Cardiac muscle cell (in vitro differentiated cells and primary cell): ENCODE measurements around the gene TGM6. TPM values are rescaled to one million over a fixed set of nuclear protein-coding genes. Genes with fewer than 3 reads are reported as not detected.

Experiments used
- DNase-seq, 2 donors: peaks; one replicate each; pipeline versions ENCODE4 v3.0.0 to v3.0.0-alpha.2; 2010 to 2017; ENCODE audit warnings: low read depth in 1 of 2, low spot score in 1 of 2
- H3K27ac ChIP-seq: fragments of 200-600 bp; sonication (generic); 2 replicates; pipeline ENCODE4 v1.5.1; 2016
- H3K27me3 ChIP-seq: fragments of 200-600 bp; sonication (generic); 2 replicates; pipeline ENCODE4 v1.6.0; 2016; ENCODE audit warnings: control low read depth
- H3K36me3 ChIP-seq: fragments of 200-600 bp; sonication (generic); 2 replicates; pipeline ENCODE4 v1.5.1; 2016; ENCODE audit warnings: control low read depth
- H3K4me1 ChIP-seq: fragments of 200-600 bp; sonication (generic); 2 replicates; pipeline ENCODE4 v1.8.1; 2017; ENCODE audit warnings: low read depth, mild to moderate bottlenecking, mixed run types
- H3K4me3 ChIP-seq: fragments of 200-600 bp; sonication (generic); 2 replicates; pipeline ENCODE4 v1.5.1; 2016; ENCODE audit warnings: mild to moderate bottlenecking
- H3K9me3 ChIP-seq: fragments of 200-600 bp; sonication (generic); 2 replicates; pipeline ENCODE4 v1.5.1; 2017; ENCODE audit warnings: low read depth, mild to moderate bottlenecking, control low read depth
- polyA plus RNA-seq: library from polyadenylated mRNA; unstranded; fragments of >200 nt; fragmentation: Nextera tagmentation; extraction: Ambion mirVana; gene quantifications from 2 replicates; pipeline ENCODE4 v1.2.1, GENCODE V29; 2016
- total RNA-seq: library from RNA; depleted of rRNA; stranded (reverse); fragments of >200 nt; gene quantifications from 2 replicates; pipeline ENCODE4 v1.2.3, GENCODE V29; 2016
- TF ChIP-seq, protein P1 (sequence below): IDR thresholded peaks from 2 replicates; pipeline ENCODE4 v1.5.1; 2012; ENCODE audit warnings: low read depth, mild to moderate bottlenecking, low read length

TGM6 gene
- total and polyA plus RNA-seq, 2 experiments from 2014 or later = not detected

- DNase-seq = no peak
- TF ChIP-seq, protein P1, sequence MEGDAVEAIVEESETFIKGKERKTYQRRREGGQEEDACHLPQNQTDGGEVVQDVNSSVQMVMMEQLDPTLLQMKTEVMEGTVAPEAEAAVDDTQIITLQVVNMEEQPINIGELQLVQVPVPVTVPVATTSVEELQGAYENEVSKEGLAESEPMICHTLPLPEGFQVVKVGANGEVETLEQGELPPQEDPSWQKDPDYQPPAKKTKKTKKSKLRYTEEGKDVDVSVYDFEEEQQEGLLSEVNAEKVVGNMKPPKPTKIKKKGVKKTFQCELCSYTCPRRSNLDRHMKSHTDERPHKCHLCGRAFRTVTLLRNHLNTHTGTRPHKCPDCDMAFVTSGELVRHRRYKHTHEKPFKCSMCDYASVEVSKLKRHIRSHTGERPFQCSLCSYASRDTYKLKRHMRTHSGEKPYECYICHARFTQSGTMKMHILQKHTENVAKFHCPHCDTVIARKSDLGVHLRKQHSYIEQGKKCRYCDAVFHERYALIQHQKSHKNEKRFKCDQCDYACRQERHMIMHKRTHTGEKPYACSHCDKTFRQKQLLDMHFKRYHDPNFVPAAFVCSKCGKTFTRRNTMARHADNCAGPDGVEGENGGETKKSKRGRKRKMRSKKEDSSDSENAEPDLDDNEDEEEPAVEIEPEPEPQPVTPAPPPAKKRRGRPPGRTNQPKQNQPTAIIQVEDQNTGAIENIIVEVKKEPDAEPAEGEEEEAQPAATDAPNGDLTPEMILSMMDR = no peak
- no peaks in the 10 kb centered on the region for H3K27me3 ChIP-seq
Observed at GRCh38 chr20:2363187-2363586, 17.5 kb upstream of the TGM6 start.

DNA sequence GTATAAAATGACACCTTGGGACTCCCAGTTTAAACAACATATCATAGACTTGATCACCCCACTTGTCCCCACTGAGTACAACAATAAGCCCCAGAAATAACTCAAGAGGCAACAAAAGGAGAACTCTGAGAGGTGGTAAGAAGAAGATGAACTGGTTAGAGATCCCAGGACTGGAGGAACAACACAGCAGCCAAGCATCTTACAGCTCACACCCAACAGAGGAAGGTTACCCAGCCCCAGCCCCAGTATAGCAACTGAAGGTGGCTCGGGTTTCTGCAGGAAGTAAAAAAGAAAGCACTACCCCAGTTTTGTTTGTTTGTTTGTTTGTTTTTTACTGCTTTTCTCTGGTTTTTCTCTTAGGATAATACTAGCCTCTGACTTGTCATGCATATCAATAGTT, 17.1 kb upstream of the TGM6 start:
- H3K27me3 ChIP-seq = no peaks in the 10 kb centered on the region
- no peak for DNase-seq
- H3K27ac ChIP-seq = no peak overlapping the region
- TF ChIP-seq, protein P1 = no peak
- H3K9me3 ChIP-seq = no peaks in the 10 kb centered on the region
- no peaks in the 10 kb centered on the region for H3K4me1 ChIP-seq
- H3K4me3 ChIP-seq = no peak overlapping the region
- H3K36me3 ChIP-seq = no peaks in the 10 kb centered on the region

More at GRCh38 chr20:2363187-2363586, 17.5 kb upstream of the TGM6 start:
- Histone ChIP-seq H3K36me3 (no peaks in the 10 kb centered on the region), H3K4me3 (no peak overlapping the region), H3K4me1 (no peaks in the 10 kb centered on the region), H3K27ac (no peak overlapping the region), H3K9me3 (no peaks in the 10 kb centered on the region)

- H3K9me3 ChIP-seq = no peaks in the 10 kb centered on the region
- TF ChIP-seq, protein P1 = no peak
- H3K36me3 ChIP-seq = no peaks in the 10 kb centered on the region
- no peak overlapping the region for H3K4me3 ChIP-seq
- no peak overlapping the region for H3K27ac ChIP-seq
- no peaks in the 10 kb centered on the region for H3K4me1 ChIP-seq
- H3K27me3 ChIP-seq = no peaks in the 10 kb centered on the region
- peak in 1 of 2 donors; percentile 56 for DNase-seq
Observed at GRCh38 chr20:2364044-2364443, 16.7 kb upstream of the TGM6 start.

DNA sequence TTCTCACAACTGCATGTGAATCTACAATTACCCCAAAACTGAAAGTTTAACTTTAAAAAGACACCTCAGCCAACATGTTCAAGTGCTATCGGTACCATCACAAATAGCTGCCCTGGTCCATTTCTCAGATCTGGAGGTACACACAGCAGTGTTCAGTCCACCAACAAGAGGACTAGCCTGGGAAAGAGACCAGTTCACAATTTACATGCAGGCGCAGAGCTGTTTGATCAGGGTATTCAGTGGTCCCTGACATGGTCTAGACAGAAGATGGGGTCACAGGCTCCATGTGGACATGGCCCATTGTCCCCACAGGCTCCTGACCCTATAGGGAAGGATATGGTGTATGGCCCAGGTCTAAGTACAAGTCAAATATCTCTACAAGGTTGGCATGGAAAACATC, 15.6 kb upstream of the TGM6 start:
- Histone ChIP-seq H3K9me3 (no peaks in the 10 kb centered on the region), H3K36me3 (no peaks in the 10 kb centered on the region), H3K4me1 (no peaks in the 10 kb centered on the region), H3K27me3 (peaks cover 5% of the 10 kb centered on the region), H3K27ac (no peak overlapping the region), H3K4me3 (no peak overlapping the region)
- TF ChIP-seq, protein P1 = no peak
- no peak for DNase-seq

DNA sequence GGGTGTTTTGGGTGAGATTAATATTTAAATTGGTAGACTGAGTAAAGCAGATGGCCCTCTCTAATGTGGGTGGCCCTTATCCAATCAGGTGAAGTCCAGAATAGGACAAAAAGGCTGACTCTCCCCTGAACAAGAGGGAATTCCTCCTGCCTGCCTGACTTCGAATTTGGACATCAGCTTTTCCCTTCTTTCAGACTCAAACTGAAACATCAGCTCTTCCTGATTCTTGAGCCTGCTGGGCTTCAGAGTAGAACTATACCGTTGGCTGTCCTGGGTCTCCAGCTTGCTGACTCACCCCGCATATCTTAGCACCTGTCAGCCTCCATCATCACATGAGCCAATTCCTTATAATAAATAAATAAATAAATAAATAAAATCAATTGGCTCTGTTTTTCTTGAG, 15.0 kb upstream of the TGM6 start:
- TF ChIP-seq, protein P1 = no peak
- no peak for DNase-seq
- Histone ChIP-seq H3K36me3 (no peaks in the 10 kb centered on the region), H3K9me3 (no peaks in the 10 kb centered on the region), H3K27me3 (peaks cover 6% of the 10 kb centered on the region), H3K4me1 (no peaks in the 10 kb centered on the region), H3K27ac (no peak overlapping the region), H3K4me3 (no peak overlapping the region)

DNA sequence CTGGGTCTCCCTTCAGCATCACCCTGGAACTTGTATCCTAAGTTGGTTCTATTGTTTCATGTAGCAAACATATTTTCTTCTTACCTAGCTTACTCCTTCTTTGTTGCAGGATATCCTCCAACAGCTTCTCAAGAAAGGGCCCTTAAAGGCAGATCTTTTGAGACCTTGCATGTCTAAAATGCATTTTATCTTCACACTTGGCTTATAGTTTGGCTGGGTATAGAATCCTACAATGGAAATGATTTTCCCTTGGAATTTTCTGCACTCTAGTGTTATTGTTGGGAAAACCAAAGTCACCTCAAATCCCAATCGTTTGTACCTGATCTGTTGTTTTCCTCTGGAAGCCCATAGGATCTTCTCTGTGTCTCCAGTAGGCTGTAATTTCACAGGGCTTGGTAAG, 12.1 kb upstream of the TGM6 start:
- DNase-seq = no peak
- Histone ChIP-seq H3K4me3 (no peak overlapping the region), H3K9me3 (no peaks in the 10 kb centered on the region), H3K27ac (no peak overlapping the region), H3K36me3 (no peaks in the 10 kb centered on the region), H3K4me1 (no peaks in the 10 kb centered on the region), H3K27me3 (peaks cover 6% of the 10 kb centered on the region)
- TF ChIP-seq, protein P1 = no peak
